Fibroblast of lung (primary cell): Measurements from ENCODE around the gene CXCL12.

ENCODE experiments used
- EZH2 ChIP-seq: IDR thresholded peaks from 2 replicates; pipeline ENCODE4 v1.5.1; 2012; ENCODE audit warnings: low read length, control low read depth, mild to moderate bottlenecking; ENCODE audit errors: missing control alignments
- TF ChIP-seq, protein P1 (sequence below), 2 donors: IDR thresholded peaks in 1 of 2; conservative IDR thresholded peaks in 1 of 2; 1 replicate in 1 of 2; 2 replicates in 1 of 2; pipeline ENCODE4 v1.5.1; 2011 to 2012; ENCODE audit warnings: low read length in 2 of 2, control low read depth in 1 of 2, inconsistent platforms in 1 of 2, low read depth in 1 of 2, mild to moderate bottlenecking in 1 of 2

GRCh38 chr10:44332465-44332864 is 52.4 kb downstream of the CXCL12 start:
- TF ChIP-seq, protein P1, sequence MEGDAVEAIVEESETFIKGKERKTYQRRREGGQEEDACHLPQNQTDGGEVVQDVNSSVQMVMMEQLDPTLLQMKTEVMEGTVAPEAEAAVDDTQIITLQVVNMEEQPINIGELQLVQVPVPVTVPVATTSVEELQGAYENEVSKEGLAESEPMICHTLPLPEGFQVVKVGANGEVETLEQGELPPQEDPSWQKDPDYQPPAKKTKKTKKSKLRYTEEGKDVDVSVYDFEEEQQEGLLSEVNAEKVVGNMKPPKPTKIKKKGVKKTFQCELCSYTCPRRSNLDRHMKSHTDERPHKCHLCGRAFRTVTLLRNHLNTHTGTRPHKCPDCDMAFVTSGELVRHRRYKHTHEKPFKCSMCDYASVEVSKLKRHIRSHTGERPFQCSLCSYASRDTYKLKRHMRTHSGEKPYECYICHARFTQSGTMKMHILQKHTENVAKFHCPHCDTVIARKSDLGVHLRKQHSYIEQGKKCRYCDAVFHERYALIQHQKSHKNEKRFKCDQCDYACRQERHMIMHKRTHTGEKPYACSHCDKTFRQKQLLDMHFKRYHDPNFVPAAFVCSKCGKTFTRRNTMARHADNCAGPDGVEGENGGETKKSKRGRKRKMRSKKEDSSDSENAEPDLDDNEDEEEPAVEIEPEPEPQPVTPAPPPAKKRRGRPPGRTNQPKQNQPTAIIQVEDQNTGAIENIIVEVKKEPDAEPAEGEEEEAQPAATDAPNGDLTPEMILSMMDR (conservative IDR thresholded peaks at IDR 0.05 in 1 of 2, IDR thresholded peaks at IDR 0.05 in 1 of 2; ENCODE audit: low read depth in 1 of 2, low read length in 2 of 2) = no peak
- no peak for TF ChIP-seq EZH2
